Measurements from ENCODE around the gene SNX25. TPM values are rescaled to one million over a fixed set of nuclear protein-coding genes. Genes with fewer than 3 reads are reported as not detected.
A peak's percentile ranks its signal among the peaks of the same experiment; 100 is the strongest.

Gene SNX25
- total and polyA plus RNA-seq, 2 of the 13 experiments (the other 11 are each of a cell fraction or from before 2014, with no cell fraction given) = 23.4 to 23.5 TPM

GRCh38 chr4:185203486-185204237 lies 5.7 kb upstream of the SNX25 start, which contains the start of gene CFAP97 (continued):
- TF ChIP-seq HNRNPUL1 (IDR thresholded peaks at IDR 0.05; ENCODE audit: low read depth, low read length) (no peak), KIAA2018 (CRISPR knock-in tag; IDR thresholded peaks at IDR 0.05; ENCODE audit: borderline replicate concordance) (no peak), ZNF275 (CRISPR knock-in tag; IDR thresholded peaks at IDR 0.05; ENCODE audit: borderline replicate concordance) (no peak), ZNF598 (CRISPR knock-in tag; IDR thresholded peaks at IDR 0.05; ENCODE audit: borderline replicate concordance) (no peak), IRF2 (CRISPR knock-in tag; IDR thresholded peaks at IDR 0.05) (no peak), ATM (IDR thresholded peaks at IDR 0.05; ENCODE audit: borderline replicate concordance) (no peak), ZNF124 (CRISPR knock-in tag; IDR thresholded peaks at IDR 0.05) (no peak; the same call in 1 of the 2 replicates), TRAFD1 (CRISPR knock-in tag; IDR thresholded peaks at IDR 0.05; ENCODE audit: borderline replicate concordance) (no peak), CSRNP2 (CRISPR knock-in tag; conservative IDR thresholded peaks at IDR 0.05; ENCODE audit: low read depth) (0 out of 2 replicates have a peak, but pooled peaks have one; percentile 75), THAP11 (CRISPR knock-in tag; IDR thresholded peaks at IDR 0.05) (no peak; the same call in 1 of the 2 replicates), SP140L (CRISPR knock-in tag; IDR thresholded peaks at IDR 0.05; ENCODE audit: borderline replicate concordance) (no peak), BCL6 (CRISPR knock-in tag; IDR thresholded peaks at IDR 0.05) (0 out of 2 replicates have a peak, but pooled peaks have one; percentile 35)
- TF ChIP-seq, protein P1, sequence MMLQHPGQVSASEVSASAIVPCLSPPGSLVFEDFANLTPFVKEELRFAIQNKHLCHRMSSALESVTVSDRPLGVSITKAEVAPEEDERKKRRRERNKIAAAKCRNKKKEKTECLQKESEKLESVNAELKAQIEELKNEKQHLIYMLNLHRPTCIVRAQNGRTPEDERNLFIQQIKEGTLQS (CRISPR knock-in tag; IDR thresholded peaks at IDR 0.05) = 0 out of 2 replicates have a peak, but pooled peaks have one; percentile 6
- TF ChIP-seq, protein P2, sequence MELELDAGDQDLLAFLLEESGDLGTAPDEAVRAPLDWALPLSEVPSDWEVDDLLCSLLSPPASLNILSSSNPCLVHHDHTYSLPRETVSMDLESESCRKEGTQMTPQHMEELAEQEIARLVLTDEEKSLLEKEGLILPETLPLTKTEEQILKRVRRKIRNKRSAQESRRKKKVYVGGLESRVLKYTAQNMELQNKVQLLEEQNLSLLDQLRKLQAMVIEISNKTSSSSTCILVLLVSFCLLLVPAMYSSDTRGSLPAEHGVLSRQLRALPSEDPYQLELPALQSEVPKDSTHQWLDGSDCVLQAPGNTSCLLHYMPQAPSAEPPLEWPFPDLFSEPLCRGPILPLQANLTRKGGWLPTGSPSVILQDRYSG (CRISPR knock-in tag; IDR thresholded peaks at IDR 0.05) = 0 out of 2 replicates have a peak, but pooled peaks have one; percentile 37
